NCI-H82 (cell line): ENCODE data around the gene RAB40A.
A peak's percentile ranks its signal among the peaks of the same experiment; 100 is the strongest.
"Not testable (repeated sequence)": the region's sequence is repeated elsewhere in the genome, so short reads cannot be mapped to it uniquely, and the experiment has no call there.

Source experiments
- DNase-seq: peaks from one replicate; lab custom pipeline; 2025; lab: John Stamatoyannopoulos, UW

Gene RAB40A

DNA sequence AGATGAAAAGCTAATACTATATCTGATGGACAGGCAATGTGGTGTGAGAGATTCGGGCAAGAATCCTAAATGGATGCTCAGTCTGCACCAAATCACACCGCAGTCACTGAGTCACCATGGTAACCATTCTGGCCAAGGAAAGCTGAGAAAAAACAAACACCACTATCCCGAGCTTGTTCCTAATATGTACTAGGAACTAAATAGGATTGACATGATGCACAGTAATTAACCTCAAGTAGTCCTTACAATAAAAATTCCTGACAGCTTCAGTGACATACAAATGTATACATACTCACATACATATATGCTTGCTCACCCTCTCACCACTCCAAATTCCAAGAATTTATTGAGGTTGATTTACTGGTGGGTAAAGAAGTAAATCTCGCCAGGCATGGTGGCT lies 1.1 kb upstream of the RAB40A start:
- no peak for DNase-seq

DNA sequence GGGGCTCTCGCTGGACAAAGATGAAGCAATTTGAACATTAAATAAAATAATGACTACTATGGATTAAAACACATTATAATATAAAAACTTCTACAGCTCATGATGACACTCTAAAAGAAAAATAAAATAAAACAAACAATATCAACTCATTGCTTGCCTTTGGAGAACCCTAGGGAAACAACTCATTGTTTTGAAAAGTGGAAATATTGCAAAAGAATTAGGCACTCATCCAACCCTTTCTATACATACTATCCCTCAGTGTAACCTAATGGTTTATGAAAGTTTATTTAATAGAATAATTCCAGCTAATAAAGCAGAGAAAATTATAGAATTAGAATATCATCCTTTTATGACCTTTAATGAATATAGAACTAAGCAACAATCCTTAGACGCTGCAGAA lies 718 bp downstream of the RAB40A start:
- no peak for DNase-seq

DNA sequence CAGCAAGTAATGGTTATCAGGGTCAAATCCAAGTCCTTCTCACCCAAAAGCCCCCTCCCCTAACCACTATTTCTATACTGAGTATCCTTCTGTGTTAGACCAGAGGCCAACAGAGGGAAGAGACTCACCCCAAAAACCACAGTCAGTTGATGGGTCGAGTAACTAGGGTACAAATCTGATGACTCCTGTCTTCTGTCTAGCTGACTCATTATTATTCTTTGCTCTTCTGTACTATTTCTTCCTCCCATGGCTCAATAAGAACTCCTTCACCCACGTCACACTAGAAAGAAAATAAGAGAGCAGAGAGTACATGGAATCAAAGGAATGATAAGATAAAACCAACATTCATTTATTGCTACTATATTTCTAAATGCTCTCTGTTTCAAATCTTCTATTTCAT lies 2.0 kb downstream of the RAB40A start:
- no peak for DNase-seq

DNA sequence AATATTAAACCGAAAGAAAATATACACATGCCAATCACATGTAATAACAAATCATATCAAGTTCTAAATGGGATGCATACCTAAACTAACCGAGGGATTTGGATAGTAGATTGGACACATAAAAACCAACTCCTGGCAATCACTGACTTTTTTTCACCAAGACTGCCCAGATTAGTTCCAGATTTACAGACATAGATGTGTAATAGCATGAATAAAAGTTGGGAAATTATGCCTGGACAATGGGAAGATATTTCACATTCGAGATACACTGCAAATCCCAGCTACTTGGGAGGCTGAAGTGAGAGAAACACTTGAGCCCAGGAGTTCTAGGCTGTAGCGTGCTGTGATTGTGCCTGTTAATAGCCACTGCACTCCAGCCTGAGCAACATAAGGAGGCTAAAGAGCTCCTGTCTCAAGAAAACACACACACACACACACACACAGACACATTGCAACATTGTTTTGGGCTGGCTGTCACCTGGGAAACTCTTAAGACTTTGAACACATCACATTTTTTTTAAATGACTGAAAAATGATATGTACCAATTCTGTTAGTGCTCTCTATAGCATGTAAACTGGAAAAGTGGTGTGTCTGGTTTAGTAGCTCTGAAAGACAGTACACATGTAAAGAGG lies 5.7 kb downstream of the RAB40A start:
- DNase-seq: no peak

DNA sequence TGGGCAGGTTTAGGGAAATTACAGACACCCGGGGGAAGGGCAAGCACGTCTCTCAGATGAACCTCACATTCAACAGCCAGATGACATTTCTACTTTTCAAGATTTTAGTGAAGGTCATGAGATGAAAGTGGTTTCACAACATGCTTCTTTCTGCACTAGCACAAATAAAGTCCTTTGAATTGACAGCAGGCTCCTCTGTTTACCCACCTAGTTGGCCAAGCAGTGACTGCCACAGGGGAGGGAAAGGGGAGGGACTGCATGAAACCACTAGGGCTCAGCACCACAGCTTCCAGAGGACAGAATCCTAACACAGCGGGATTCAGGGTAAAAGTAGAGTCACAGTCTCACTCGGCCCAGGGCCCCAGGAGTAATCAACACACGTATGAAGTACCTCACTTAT lies 6.2 kb downstream of the RAB40A start:
- no peak for DNase-seq

DNA sequence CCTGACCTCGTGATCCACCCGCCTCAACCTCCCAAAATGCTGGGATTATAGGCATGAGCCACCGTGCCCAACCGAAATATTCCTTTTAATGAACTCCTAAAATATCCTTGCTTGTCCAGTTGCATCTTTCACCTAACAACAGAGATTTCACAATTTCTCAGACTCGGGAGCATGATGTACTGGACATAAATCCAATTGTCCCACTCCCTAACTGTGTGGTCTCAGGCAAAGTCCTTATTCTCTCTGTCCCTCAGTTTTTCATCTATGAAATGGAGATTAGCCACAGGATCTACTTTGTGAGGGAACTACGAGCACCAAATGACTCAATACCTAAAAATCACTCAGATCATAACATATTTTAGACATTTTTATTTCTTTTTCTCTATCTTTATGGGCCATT lies 9.3 kb downstream of the RAB40A start:
- no peak for DNase-seq

GRCh38 chrX:103503853-103504207 lies 15.5 kb downstream of the RAB40A start:
- no peak for DNase-seq

DNA sequence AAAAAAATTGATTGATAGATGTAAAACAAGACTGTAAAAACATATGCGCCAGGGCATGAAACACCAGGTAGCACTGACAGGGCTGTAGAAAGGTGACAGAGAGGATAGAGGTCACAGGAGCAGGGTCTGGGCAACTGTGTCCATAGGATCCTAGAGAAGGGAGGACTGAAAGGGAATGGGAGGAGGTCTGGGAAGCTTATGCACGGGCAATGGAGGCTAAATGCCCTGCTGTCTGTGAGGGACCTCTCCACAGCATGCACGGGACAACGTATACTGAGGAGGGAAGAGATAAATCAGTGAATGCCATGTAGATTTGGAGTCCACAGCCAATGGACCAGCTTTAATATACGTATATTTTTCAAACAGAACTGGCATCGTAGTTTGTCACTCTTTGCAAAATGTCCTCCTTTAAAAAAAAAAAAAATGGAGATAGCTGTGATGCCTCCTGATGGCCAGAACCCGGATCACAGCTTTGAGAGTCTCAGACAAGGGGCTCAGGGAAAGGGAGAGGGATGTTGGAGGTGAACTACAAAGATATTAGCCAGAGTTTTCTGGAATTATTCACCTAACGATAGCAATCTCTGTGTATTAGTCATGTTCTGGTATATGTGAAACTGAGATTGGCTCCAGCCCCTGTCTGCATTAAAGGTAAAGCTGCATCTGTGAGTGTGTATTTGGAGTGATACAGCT lies 16.0 kb downstream of the RAB40A start:
- DNase-seq: no peak

- no peak for DNase-seq
Observed at GRCh38 chrX:103498786-103499185, 20.5 kb downstream of the RAB40A start.

- no peak for DNase-seq
Observed at GRCh38 chrX:103495786-103496185, 23.5 kb downstream of the RAB40A start.

DNA sequence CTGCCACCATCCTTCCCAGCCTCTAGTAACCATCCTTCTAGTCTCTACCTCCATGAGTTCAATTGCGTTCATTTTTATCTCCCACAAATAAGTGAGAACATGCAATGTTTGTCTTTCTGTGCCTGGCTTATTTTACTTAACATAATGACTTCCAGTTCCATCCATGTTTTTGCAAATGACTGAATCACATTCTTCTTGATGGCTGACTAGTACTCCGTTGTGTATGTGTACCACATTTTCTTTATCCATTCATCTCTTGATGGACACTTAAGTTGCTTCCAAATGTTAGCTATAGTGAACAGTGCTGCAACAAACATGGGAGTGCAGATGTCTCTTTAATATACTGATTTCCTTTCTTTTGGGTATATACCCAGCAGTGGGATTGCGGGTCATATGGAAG lies 25.7 kb downstream of the RAB40A start:
- DNase-seq: not testable (repeated sequence)

- DNase-seq: peak; percentile 59
Observed at GRCh38 chrX:103489733-103490132, 29.6 kb downstream of the RAB40A start.

GRCh38 chrX:103488794-103489193 lies 30.5 kb downstream of the RAB40A start:
- no peak for DNase-seq

DNA sequence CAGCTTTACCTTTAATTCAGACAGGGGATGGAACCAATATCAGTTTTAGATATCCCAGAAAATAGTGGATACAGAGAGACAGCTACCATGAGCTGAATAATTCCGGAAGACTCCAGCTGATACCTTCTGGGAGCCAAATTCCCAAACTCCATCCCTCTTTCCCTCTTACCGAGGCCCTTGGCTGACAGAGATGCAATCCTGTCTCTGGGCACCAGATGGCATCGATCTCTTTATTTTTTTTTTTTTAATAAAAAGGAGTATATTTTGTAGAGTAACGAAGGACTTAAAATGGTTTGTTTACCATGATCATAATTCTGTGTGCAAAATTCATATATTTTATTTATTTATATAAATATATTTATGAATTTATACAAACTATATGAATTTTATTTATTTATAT lies 31.0 kb downstream of the RAB40A start:
- DNase-seq: peak; percentile 6

DNA sequence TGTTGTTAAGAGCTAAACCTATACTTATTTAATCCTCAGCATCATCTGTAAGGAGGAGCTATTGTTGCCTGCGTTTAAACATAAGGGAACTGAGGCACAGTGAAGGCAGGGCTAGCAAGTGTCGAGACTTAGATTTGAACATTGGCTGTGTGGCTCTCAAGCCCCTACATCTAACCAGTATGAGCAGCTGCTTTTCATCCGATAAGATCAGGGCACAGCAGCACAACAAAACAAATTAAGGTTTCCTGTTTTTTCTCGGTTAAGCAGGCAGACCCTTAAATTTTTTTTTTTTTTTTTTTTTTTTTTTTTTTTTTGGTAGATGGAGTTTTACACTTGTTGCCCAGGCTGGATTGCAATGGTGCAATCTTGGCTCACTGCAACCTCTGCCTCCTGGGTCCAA lies 35.6 kb downstream of the RAB40A start:
- DNase-seq: no peak

GRCh38 chrX:103480526-103480925 lies 38.8 kb downstream of the RAB40A start:
- peak; percentile 0 for DNase-seq

DNA sequence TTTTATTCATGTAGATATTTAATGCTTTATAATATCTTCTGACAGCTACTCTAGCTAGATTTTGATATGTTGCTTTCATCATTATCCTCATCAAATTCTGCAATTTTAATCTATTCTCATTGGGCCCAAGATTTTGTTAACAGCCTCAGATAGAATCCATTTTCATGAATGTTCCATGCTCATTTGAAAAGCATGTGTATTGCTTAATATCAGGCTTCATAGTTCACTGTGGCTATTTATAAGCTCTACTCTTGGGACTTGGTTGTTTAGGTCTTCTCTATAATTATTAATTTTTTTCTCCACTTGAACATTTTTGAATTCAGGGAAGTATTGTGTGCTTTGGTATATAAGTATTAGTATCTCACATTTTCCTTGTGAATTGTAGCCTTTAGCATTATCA lies 41.8 kb downstream of the RAB40A start:
- no peak for DNase-seq

- DNase-seq: no peak
Observed at GRCh38 chrX:103475381-103475780, 43.9 kb downstream of the RAB40A start.

DNA sequence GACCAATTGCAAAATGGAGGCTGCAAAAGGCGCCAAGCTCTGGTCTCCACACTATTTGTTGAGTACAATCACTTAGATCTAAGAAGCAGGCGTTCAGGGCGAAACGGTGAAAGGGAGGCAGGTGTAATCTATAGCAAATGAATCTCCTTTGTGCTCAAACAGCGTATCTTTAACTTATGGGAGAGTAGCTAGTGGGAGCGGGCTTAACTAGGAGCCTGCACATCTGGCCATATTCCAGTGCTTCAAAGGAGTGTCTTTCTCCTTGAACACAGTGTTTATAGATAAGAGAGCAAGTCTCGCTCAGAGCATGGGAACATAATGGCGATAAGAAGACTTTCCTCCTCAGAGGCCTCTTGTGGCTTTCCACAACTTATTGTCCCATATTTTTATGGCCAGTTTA lies 49.3 kb downstream of the RAB40A start:
- not testable (repeated sequence) for DNase-seq

DNA sequence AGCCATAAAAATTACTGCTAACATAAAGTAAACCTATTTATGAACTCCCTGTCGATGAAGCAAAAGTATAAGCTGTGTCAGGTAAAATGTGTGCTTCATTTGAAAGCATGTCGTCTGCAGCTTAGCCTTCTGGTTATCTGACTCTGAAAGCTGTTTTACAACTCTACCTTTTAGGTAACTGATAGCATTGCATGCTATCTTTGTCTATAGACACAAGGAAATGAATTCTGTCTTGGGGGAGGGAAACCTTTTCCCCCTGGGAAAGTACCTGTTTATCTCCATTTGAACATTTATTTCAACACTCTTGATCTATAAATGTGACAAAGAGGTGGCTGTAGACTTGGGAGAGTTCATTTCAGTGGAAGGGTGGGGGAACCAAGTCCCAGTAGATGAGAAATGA lies 51.4 kb downstream of the RAB40A start:
- no peak for DNase-seq

DNA sequence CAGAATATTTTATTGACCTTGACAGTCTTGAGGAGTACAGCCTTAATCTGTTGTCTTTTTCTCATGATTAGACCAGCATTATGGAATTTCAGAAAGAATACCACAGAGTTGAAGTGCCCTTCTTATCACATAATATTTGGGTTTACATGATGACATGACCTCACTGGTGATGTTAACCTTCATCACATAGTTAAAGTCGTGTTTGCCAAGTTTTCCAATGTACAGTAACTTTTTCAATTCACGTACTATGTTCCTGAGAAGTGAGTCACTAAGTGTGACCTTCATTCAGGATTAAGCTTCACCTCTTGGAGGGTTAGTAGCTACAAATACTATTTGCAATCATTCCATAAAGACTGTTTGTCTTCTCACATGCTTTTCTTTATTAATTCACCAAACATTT lies 52.1 kb downstream of the RAB40A start:
- DNase-seq: no peak

- peak; percentile 69 for DNase-seq
Observed at GRCh38 chrX:103464774-103465117, 54.5 kb downstream of the RAB40A start.

GRCh38 chrX:103464072-103464773 lies 55.1 kb downstream of the RAB40A start:
- DNase-seq: peak; percentile 55

DNA sequence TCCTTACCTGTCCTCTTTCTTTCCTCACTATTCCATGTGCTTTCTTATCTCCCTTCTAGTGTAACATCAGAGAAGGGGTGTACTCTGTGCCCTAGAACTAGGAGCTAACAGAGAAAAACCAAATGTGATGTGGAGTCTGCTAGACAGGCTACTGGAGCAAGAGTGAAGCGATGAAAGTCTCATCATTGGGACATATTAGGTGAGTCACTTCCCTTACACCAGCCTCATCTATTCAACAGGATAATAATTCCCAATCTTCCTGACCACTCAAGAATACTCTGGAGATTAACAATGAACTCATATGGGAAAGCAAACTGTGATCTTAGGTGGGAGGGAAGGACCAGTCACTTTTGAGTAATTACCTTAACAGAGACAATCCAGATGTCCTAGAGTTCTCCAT lies 58.1 kb downstream of the RAB40A start:
- DNase-seq: no peak
